Right atrium auricular region (tissue), 2 donors: ENCODE data around the gene LIPN. TPM values are rescaled to one million over a fixed set of nuclear protein-coding genes. Genes with fewer than 3 reads are reported as not detected.

ENCODE experiments used
- DNase-seq: peaks from one replicate; pipeline ENCODE4 v3.0.0-alpha.2; 2019; ENCODE audit warnings: low spot score
- H3K27ac ChIP-seq, 2 donors: fragments of 200-600 bp; sonication (generic); 1 replicate in 1 of 2; 2 replicates in 1 of 2; pipeline ENCODE4 v1.5.1; 2016 to 2019
- H3K27me3 ChIP-seq, 2 donors: fragments of 200-600 bp; sonication (generic); one replicate each; pipeline versions ENCODE4 v1.5.1 to v1.6.0; 2017 to 2019
- H3K36me3 ChIP-seq: fragments of 200-600 bp; sonication (generic); one replicate; pipeline ENCODE4 v1.5.1; 2016
- H3K4me1 ChIP-seq, 2 donors: fragments of 200-600 bp; sonication (generic); one replicate each; pipeline versions ENCODE4 v1.5.1 to v1.6.0; 2017 to 2019
- H3K4me3 ChIP-seq, 2 donors: fragments of 200-600 bp; sonication (generic); 1 replicate in 1 of 2; 2 replicates in 1 of 2; pipeline ENCODE4 v1.5.1; 2017 to 2019; ENCODE audit warnings: mild to moderate bottlenecking in 1 of 2, moderate library complexity in 1 of 2
- H3K9me3 ChIP-seq, 2 donors: fragments of 200-600 bp; sonication (generic); one replicate each; pipeline ENCODE4 v1.5.1; 2019
- total RNA-seq, 2 donors: library from RNA; depleted of rRNA; stranded (reverse); fragments of >200 nt; gene quantifications; one replicate each; pipeline ENCODE4 v1.1.0, GENCODE V29; 2016
- TF ChIP-seq, protein P1 (sequence below), 2 donors: fragments of 200-600 bp; sonication (generic); IDR thresholded peaks; one replicate each; pipeline ENCODE4 v1.5.1; 2019; ENCODE audit warnings: antibody characterized with exemption in 2 of 2

Gene LIPN
- total RNA-seq, 2 donors from 2014 or later: not detected

DNA sequence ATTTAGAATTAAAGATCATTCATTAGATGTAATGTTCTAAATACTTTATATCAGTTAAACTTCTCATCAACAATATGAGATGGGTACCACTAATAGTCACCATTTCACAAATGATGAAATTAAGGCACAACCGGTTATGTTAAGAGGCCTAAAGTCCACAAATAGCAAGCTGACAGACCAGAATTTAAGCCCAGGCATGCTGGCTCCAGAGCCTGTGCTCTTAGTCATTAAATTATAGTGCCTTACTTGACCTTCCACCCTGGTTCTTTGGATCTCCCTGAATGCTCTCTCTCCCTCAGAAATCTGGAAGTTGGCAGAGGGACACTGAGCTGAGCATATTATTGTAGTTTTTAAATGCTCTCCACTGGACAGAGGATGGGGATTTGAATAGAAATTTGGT lies 3.6 kb downstream of the LIPN start:
- Histone ChIP-seq H3K4me1 (no peaks in the 10 kb centered on the region), H3K36me3 (no peaks in the 10 kb centered on the region), H3K9me3 (no peaks in the 10 kb centered on the region), H3K27me3 (no peaks in the 10 kb centered on the region), H3K27ac (no peak overlapping the region), H3K4me3 (no peak overlapping the region)
- TF ChIP-seq, protein P1, sequence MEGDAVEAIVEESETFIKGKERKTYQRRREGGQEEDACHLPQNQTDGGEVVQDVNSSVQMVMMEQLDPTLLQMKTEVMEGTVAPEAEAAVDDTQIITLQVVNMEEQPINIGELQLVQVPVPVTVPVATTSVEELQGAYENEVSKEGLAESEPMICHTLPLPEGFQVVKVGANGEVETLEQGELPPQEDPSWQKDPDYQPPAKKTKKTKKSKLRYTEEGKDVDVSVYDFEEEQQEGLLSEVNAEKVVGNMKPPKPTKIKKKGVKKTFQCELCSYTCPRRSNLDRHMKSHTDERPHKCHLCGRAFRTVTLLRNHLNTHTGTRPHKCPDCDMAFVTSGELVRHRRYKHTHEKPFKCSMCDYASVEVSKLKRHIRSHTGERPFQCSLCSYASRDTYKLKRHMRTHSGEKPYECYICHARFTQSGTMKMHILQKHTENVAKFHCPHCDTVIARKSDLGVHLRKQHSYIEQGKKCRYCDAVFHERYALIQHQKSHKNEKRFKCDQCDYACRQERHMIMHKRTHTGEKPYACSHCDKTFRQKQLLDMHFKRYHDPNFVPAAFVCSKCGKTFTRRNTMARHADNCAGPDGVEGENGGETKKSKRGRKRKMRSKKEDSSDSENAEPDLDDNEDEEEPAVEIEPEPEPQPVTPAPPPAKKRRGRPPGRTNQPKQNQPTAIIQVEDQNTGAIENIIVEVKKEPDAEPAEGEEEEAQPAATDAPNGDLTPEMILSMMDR (IDR thresholded peaks at IDR 0.05): no peak
- no peak for DNase-seq

DNA sequence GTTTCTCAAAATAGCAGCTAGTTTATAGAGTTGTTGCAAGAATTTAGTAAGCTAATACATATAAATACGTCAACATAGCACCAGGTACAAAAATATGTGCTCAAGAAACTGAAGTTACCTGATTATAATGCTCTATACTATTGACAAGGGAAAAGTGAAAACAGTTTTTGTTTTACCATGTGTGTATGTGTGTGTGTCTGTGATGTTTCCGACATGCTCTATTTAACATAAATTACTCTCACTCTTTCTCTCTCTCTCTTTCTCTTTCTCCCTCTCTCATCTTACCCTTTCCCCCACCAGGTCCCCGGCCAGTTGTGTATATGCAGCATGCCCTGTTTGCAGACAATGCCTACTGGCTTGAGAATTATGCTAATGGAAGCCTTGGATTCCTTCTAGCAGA lies 4.3 kb downstream of the LIPN start:
- Histone ChIP-seq H3K9me3 (no peaks in the 10 kb centered on the region), H3K27ac (no peak overlapping the region), H3K27me3 (no peaks in the 10 kb centered on the region), H3K4me1 (no peaks in the 10 kb centered on the region), H3K36me3 (no peaks in the 10 kb centered on the region), H3K4me3 (no peak overlapping the region)
- DNase-seq: no peak
- TF ChIP-seq, protein P1 (IDR thresholded peaks at IDR 0.05): no peak

DNA sequence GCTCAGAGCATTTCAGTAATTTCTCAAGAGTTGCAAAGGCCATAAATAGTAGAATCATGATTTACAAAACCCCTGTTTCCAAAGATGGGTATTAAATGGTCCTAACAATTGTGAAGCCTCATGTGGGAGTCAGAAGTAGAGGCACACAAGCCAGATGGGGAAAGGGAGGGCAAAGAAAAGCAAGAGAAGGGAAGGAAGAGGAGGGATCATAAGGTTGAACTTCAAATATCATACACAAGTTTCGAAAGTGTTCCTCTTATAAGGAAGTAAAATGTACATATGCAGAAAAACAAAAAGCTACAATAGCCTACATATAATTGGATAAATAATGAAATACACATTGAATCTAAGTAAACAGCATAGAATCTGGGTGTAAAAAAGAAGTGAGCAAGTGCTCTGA lies 6.0 kb downstream of the LIPN start:
- no peaks in the 10 kb centered on the region for H3K4me1 ChIP-seq
- no peaks in the 10 kb centered on the region for H3K27me3 ChIP-seq
- no peaks in the 10 kb centered on the region for H3K36me3 ChIP-seq
- TF ChIP-seq, protein P1 (IDR thresholded peaks at IDR 0.05): no peak
- H3K9me3 ChIP-seq: no peaks in the 10 kb centered on the region
- no peak for DNase-seq
- no peak overlapping the region for H3K4me3 ChIP-seq
- no peak overlapping the region for H3K27ac ChIP-seq

DNA sequence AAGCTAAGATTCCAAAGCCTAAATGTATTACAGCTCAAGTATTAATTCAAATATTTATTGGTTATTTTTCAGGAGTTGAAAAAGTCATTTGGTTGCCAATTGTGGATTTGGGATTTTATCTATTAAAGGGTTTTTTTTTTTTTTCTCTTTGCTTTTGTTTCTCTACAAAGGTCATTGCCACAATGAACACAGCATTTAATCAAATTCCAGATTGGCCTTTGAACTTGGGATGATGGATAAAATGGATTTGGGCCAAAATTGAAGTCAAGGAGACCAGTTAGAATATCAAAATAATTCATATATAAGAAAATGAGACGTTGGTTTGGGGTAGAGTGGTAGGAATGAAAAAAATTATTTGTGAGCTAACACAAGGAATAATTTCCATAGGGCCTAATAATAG lies 9.6 kb downstream of the LIPN start:
- no peak for DNase-seq
- TF ChIP-seq, protein P1 (IDR thresholded peaks at IDR 0.05): no peak
- no peak overlapping the region for H3K4me3 ChIP-seq
- H3K36me3 ChIP-seq: no peaks in the 10 kb centered on the region
- no peaks in the 10 kb centered on the region for H3K4me1 ChIP-seq
- H3K27me3 ChIP-seq: no peaks in the 10 kb centered on the region
- H3K9me3 ChIP-seq: peaks cover 0 to 12% of the 10 kb centered on the region in 2 donors
- no peak overlapping the region for H3K27ac ChIP-seq

DNA sequence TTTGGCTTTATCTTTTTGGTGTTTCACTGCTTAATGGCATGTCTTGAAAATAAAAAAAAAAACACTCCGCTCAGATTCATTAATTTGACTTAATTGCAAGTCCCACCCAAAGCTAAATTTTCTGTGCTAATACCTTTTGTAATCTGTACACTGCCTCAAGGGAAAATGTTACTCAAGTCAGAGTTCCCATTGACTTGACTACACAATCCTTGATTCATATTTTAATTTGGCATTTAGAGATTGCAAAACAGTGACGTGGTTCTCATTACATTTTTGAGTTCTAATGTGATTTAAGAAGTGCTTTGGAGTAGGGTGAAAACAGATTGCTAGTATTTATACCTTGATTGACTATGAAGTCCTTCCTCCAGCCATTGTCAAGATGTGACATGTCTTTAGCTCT lies 21.4 kb downstream of the LIPN start:
- TF ChIP-seq, protein P1 (IDR thresholded peaks at IDR 0.05): no peak
- Histone ChIP-seq H3K4me3 (no peak overlapping the region), H3K4me1 (no peaks in the 10 kb centered on the region), H3K36me3 (no peaks in the 10 kb centered on the region), H3K9me3 (no peaks in the 10 kb centered on the region), H3K27me3 (no peaks in the 10 kb centered on the region), H3K27ac (no peak overlapping the region)
- no peak for DNase-seq

DNA sequence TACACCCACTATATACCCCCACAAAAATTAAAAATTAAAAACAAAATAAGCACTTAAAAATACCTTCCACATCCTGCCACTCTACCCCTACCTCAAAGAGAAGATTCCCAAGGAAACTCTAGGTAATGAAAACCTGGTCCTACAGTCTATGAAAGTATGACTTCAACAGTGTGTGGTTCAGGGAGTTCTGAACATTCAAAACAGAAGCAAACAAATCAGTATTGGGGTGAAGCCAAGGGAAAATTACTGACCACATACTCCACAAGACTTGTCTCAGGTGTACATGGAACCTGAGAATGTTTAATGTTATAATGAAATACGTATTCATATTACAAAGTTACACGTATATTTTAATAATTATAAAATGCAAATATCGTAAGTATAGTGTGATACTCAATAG lies 22.4 kb downstream of the LIPN start:
- Histone ChIP-seq H3K27ac (no peak overlapping the region), H3K4me1 (no peaks in the 10 kb centered on the region), H3K36me3 (no peaks in the 10 kb centered on the region), H3K4me3 (no peak overlapping the region), H3K9me3 (no peaks in the 10 kb centered on the region), H3K27me3 (no peaks in the 10 kb centered on the region)
- TF ChIP-seq, protein P1 (IDR thresholded peaks at IDR 0.05): no peak
- no peak for DNase-seq
